RWPE1 (cell line): ENCODE results near the gene SETD3.
A peak's percentile ranks its signal among the peaks of the same experiment; 100 is the strongest.

ENCODE experiments used
- CTCF ChIA-PET: fragments of 350-600 bp; sonication (Branson Sonifier 250); formaldehyde crosslinking; extraction: SDS; loops from one replicate; lab custom pipeline; 2021; lab: Yijun Ruan, JAX
- POLR2A ChIA-PET: fragments of 400-600 bp; formaldehyde crosslinking; extraction: SDS; loops from one replicate; lab custom pipeline; 2020; ENCODE audit warnings: antibody characterized with exemption; ENCODE audit not compliant: low non-redundant PET; lab: Yijun Ruan, JAX
- DNase-seq: peaks from one replicate; pipeline ENCODE4 v3.0.0; 2012; ENCODE audit warnings: low spot score
- H3K27ac ChIP-seq: fragments of 450-650 bp; 2 replicates; pipeline ENCODE4 v1.5.1; 2017
- TF ChIP-seq, protein P1 (sequence below): fragments of 450-650 bp; conservative IDR thresholded peaks from 2 replicates; pipeline ENCODE4 v1.5.1; 2017; ENCODE audit warnings: low read depth, mild to moderate bottlenecking

Gene SETD3

DNA sequence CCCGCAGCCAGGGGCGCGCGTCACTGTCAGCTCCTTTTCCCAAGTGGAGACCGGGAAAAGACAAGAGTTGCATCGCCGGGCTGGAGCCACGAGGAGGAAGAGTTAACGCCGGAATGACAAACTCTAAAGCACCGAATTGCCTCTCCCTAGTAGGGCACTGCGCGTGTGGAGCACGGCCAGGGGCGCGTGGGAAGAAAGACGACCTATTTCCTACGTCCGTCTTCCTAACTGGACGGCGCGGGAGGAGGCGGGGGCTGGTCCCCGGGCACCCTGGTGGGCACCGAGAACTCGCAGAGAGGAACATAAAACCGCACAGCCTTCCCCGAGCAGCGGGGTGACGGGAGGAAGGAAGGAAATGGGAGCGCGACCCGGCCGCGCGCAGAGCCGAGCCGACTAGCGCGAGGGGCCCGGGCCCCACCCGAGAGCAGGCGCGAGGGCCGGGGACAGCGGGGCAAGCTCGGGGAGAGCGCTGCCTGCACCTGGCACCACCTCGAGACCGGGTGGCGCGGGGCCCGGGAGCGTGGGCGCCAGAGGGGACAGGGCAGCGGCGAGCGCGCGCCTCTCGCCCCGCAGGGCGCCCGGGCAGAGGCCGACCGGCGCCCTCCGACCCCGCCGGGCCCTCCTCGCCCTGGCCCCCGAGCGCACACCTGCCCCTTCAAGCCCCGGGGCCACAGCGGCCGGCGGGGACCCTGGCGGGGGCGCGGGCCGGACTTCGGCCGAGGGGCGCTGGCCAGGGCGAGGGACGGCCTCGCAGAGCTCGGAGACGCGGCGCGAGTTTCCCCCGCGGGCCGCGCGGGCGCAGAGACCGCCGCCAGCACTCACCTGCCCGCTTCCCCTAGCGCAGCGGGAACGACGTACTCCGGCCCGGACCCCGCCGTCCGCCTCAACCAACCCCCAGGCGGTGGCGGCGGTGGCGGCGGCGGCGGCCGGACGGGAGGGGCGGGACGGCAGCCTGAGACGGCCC lies at the start of gene SETD3:
Gene SETD3, minus strand, starts transcription at position 954 of the 964 bp plus-strand sequence. CDS start 15,054 bp downstream, outside the sequence.
- peak within 1 kb of the TSS; percentile 89 for H3K27ac ChIP-seq
- DNase-seq, result peak; percentile 46
- TF ChIP-seq, protein P1, sequence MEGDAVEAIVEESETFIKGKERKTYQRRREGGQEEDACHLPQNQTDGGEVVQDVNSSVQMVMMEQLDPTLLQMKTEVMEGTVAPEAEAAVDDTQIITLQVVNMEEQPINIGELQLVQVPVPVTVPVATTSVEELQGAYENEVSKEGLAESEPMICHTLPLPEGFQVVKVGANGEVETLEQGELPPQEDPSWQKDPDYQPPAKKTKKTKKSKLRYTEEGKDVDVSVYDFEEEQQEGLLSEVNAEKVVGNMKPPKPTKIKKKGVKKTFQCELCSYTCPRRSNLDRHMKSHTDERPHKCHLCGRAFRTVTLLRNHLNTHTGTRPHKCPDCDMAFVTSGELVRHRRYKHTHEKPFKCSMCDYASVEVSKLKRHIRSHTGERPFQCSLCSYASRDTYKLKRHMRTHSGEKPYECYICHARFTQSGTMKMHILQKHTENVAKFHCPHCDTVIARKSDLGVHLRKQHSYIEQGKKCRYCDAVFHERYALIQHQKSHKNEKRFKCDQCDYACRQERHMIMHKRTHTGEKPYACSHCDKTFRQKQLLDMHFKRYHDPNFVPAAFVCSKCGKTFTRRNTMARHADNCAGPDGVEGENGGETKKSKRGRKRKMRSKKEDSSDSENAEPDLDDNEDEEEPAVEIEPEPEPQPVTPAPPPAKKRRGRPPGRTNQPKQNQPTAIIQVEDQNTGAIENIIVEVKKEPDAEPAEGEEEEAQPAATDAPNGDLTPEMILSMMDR, result no peak
- ChIA-PET CTCF (interaction anchor here (0.6 to 0.8 kb wide), 3 partner anchors 64 to 1946 kb away, joined by 3 to 7 read pairs (median 4); no protein-coding TSS in a partner anchor), POLR2A (interaction anchor here (0.7 to 1.0 kb wide), 3 partner anchors 10 to 124 kb away, joined by 3 to 4 read pairs (median 3); partner anchors contain the start of gene CCDC85C)

DNA sequence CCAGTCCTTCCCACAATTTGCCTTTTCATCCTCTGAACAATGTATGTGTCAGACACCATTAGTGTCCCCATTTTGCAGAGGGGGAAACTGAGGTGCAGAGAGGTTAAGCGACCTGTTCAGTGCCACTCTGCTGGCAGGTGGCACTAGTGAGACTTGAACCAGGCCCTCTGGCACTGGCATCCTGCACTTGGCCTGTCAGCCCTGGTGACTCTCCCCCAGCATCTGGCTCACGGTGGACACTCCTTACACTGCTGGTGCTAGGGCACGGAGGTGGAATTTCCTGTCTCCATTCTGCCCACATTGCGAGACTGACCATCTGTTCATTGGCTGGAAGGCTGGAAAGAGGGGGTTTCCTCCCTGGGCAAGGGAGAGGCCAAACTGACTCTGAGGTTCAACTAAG lies 49.2 kb upstream of the SETD3 start:
- H3K27ac ChIP-seq, result peak overlapping the region; percentile 60; the same call in 1 of the 2 replicates
- TF ChIP-seq, protein P1, result no peak
- POLR2A ChIA-PET, result interaction anchor here (0.8 kb wide), 1 partner anchor 77 kb away, joined by 13 read pairs; no protein-coding TSS in a partner anchor
- DNase-seq, result no peak
- CTCF ChIA-PET, result interaction anchor here (0.7 kb wide), 1 partner anchor 93 kb away, joined by 6 read pairs; no protein-coding TSS in a partner anchor

DNA sequence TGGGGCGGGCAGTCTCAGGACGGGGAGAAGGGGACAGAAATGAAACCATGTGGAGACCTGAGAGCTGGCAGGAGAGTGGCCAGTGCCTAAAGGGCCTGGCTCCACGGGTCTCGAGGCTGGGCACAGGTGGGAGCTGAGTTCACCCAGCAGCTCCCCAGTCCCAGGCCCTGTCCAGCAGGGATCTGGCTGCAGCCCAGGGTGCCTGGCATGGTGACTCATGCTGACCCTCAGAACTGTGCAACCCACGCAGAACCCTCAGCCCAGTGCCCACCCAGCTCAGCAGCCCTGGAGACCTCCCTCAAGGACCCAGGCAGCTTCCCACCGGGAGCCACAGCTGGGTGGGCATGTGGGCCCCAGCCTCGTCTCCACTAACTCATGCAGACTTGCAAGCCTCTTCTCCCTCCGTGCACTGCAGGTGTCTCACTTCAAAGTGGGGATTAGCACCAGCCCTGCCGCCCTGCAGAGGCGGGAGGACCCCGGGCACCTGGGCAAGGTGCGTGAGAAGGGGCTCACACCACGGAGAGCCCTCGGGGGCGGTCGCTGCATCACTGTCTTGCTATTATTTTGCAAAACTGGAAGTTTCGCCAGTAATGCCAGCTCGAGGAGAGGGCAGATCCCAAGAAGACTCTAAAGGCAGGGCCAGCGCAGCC lies 46.9 kb upstream of the SETD3 start:
- ChIA-PET POLR2A (no interaction called here), CTCF (no interaction called here)
- H3K27ac ChIP-seq, result peak overlapping the region; percentile 23
- TF ChIP-seq, protein P1, result no peak
- no peak for DNase-seq

DNA sequence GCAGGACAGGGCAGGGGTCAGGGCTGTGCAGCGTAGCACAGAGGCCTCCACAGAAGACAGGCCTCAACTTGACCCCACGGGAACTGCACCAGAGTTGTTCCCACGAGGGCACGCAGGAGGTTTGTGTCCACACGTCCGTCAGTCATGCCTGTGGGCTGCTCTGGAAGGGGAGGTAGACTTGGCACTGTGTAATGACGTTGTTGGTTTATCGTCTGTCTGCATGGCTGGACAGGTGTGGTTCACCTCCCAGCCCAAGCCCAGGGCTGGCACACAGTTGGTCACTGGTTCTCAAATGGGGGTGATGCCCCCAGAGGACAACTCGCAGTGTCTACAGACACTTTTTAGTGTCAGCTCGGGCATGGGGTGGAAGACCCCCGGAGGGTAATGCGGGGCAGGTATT lies 46.4 kb upstream of the SETD3 start:
- ChIA-PET POLR2A (no interaction called here), CTCF (no interaction called here)
- peak overlapping the region; percentile 23; the same call in 1 of the 2 replicates for H3K27ac ChIP-seq
- DNase-seq, result no peak
- TF ChIP-seq, protein P1, result no peak

DNA sequence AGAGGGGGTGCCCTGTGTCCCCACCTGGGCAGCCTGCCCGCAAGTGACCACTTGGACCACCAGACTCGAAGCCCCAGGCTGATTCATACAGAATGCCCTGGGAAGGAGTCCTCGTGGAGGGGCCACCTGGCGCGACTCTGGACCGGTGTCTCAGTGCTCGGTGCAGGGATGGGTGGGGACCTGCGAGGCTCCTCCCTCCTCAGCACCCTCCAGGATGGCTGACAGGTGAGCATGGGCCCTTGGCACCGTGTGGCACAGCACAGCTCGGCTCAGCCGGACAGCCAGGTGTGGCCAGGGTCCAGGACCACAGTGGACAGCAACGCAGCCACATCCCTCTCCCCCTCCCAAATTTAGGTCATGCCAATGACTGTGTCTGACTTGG lies 45.0 kb upstream of the SETD3 start:
- TF ChIP-seq, protein P1, result no peak
- no peak for DNase-seq
- H3K27ac ChIP-seq, result peak overlapping the region; percentile 64
- ChIA-PET CTCF (interaction anchor here (0.7 to 0.9 kb wide), 2 partner anchors 35 to 103 kb away, joined by 3 to 4 read pairs; no protein-coding TSS in a partner anchor), POLR2A (no interaction called here)
